Measurements from ENCODE around the gene STK32B. TPM values are rescaled to one million over a fixed set of nuclear protein-coding genes. Genes with fewer than 3 reads are reported as not detected.

The STK32B gene
- total RNA-seq, 1 experiment from 2014 or later: not detected

DNA sequence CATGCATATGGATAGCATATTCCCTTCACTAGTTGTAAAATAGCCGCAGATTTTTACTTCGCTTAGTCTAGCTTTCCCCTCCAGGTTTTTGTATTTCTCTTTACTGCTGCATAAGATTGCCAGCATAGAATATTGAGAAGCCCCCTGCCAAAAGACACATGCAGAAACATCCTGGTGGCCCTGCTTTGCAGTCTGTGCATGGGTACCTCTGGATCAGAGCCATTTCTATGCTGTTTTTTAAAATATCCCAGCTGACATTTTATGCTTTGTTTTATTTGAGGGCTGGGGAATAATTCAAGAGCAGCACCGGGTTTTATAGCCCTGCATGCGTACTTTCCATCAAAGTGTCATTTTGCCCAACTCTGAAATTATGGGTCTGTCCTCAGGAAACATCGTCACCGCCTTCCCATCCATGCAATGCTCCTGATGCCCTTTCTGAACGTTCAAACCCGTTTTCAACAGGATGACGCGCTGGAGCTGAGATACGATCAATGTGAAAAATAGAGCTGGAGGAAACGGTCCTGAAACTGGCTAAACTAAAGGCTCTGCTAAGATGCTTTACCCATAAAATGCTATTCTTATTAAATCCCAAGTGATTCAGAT, 342.7 kb downstream of the STK32B start:
- intact Hi-C loops (cut with micrococcal nuclease; ENCODE audit: unreplicated experiment): no loop called here
- Mint-ChIP-seq H3K4me3 (ENCODE audit: low read depth, unreplicated experiment) (no peak overlapping the region), H3K4me1 (ENCODE audit: low read depth, unreplicated experiment) (no peaks in the 10 kb centered on the region), H3K27ac (ENCODE audit: unreplicated experiment) (no peak overlapping the region), H3K9me3 (ENCODE audit: low read depth, unreplicated experiment) (peaks cover 11% of the 10 kb centered on the region), H3K27me3 (ENCODE audit: unreplicated experiment) (no peaks in the 10 kb centered on the region), H3K36me3 (ENCODE audit: insufficient read depth, unreplicated experiment) (no peaks in the 10 kb centered on the region)
- BruUV-seq (replicated peaks): no TSS peak
- no peak for DNase-seq
- CTCF ChIA-PET: no interaction called here
- no peak for TF ChIP-seq CTCF (IDR thresholded peaks at IDR 0.05; ENCODE audit: unreplicated experiment)

DNA sequence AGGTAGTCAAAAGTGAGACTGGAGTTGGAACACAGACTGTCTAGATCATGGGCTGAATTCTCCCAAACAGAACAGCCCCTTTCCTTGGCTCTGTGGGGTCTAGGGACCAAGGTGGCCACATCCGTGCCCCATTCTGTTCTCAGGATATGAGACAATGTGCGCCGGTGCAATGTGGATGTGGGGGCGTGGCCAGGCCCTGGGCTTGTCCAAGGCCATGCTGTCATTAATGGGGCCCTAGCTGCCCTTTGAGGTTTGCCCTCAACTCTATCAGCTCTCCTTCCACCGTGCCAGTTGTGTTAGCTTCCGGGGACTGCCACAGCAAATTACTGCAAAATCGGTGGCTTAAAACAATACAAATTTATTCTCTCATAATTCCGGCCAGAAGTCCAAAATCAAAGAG, 344.5 kb downstream of the STK32B start:
- DNase-seq: no peak
- Mint-ChIP-seq H3K9me3 (ENCODE audit: low read depth, unreplicated experiment) (peaks cover 14% of the 10 kb centered on the region), H3K27me3 (ENCODE audit: unreplicated experiment) (no peaks in the 10 kb centered on the region), H3K4me3 (ENCODE audit: low read depth, unreplicated experiment) (no peak overlapping the region), H3K4me1 (ENCODE audit: low read depth, unreplicated experiment) (no peaks in the 10 kb centered on the region), H3K27ac (ENCODE audit: unreplicated experiment) (no peak overlapping the region), H3K36me3 (ENCODE audit: insufficient read depth, unreplicated experiment) (no peaks in the 10 kb centered on the region)
- TF ChIP-seq CTCF (IDR thresholded peaks at IDR 0.05; ENCODE audit: unreplicated experiment): no peak
- no TSS peak for BruUV-seq (replicated peaks)
- CTCF ChIA-PET: no interaction called here
- intact Hi-C loops (cut with micrococcal nuclease; ENCODE audit: unreplicated experiment): no loop called here

- intact Hi-C loops (cut with micrococcal nuclease; ENCODE audit: unreplicated experiment): no loop called here
- Mint-ChIP-seq H3K4me3 (ENCODE audit: low read depth, unreplicated experiment) (no peak overlapping the region), H3K9me3 (ENCODE audit: low read depth, unreplicated experiment) (peaks cover 15% of the 10 kb centered on the region), H3K27ac (ENCODE audit: unreplicated experiment) (no peak overlapping the region), H3K36me3 (ENCODE audit: insufficient read depth, unreplicated experiment) (no peaks in the 10 kb centered on the region), H3K4me1 (ENCODE audit: low read depth, unreplicated experiment) (no peaks in the 10 kb centered on the region), H3K27me3 (ENCODE audit: unreplicated experiment) (no peaks in the 10 kb centered on the region)
- no peak for TF ChIP-seq CTCF (IDR thresholded peaks at IDR 0.05; ENCODE audit: unreplicated experiment)
- CTCF ChIA-PET: no interaction called here
- BruUV-seq (replicated peaks): no TSS peak
- DNase-seq: no peak
Measured at GRCh38 chr4:5398056-5398455, 346.8 kb downstream of the STK32B start.

DNA sequence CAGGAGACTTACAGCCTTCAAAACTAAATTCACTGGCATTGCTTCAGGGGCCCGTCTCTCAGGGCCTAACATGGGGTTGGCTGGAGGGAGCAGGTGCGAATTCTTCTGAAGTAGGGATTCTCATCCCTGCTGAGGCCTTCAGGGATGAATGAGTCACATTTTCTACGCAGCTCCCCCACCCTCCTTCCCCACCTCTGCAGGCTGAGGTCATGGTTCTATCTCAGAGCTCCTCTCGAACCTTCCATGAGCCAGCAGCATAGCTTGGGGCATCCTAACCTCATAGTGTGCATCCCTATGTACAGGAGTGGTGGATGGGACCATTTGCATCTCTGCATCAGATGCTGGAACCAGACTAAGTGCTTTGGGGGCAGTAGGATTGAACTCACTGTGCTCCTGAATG, 347.8 kb downstream of the STK32B start:
- Mint-ChIP-seq H3K27ac (ENCODE audit: unreplicated experiment) (no peak overlapping the region), H3K4me3 (ENCODE audit: low read depth, unreplicated experiment) (no peak overlapping the region), H3K4me1 (ENCODE audit: low read depth, unreplicated experiment) (no peaks in the 10 kb centered on the region), H3K9me3 (ENCODE audit: low read depth, unreplicated experiment) (peaks cover 16% of the 10 kb centered on the region), H3K27me3 (ENCODE audit: unreplicated experiment) (no peaks in the 10 kb centered on the region), H3K36me3 (ENCODE audit: insufficient read depth, unreplicated experiment) (no peaks in the 10 kb centered on the region)
- no peak for TF ChIP-seq CTCF (IDR thresholded peaks at IDR 0.05; ENCODE audit: unreplicated experiment)
- intact Hi-C loops (cut with micrococcal nuclease; ENCODE audit: unreplicated experiment): no loop called here
- CTCF ChIA-PET: no interaction called here
- no peak for DNase-seq
- no TSS peak for BruUV-seq (replicated peaks)
